Vagina (tissue), 2 donors: ENCODE measurements around the gene PPP2R5D. TPM values are rescaled to one million over a fixed set of nuclear protein-coding genes. Genes with fewer than 3 reads are reported as not detected.

Experiments
- DNase-seq, 2 donors: peaks; one replicate each; pipeline ENCODE4 v3.0.0-alpha.2; 2017; ENCODE audit errors: extremely low spot score in 2 of 2
- H3K27ac ChIP-seq: fragments of 200-600 bp; sonication (generic); one replicate; pipeline ENCODE4 v1.5.1; 2019
- H3K27me3 ChIP-seq: fragments of 200-600 bp; sonication (generic); one replicate; pipeline ENCODE4 v1.5.1; 2019
- H3K36me3 ChIP-seq, 2 donors: fragments of 200-600 bp; sonication (generic); one replicate each; pipeline ENCODE4 v1.5.1; 2017 to 2019
- H3K4me1 ChIP-seq: fragments of 200-600 bp; sonication (generic); one replicate; pipeline ENCODE4 v1.5.1; 2019
- H3K4me3 ChIP-seq, 2 donors: fragments of 200-600 bp; sonication (generic); 1 replicate in 1 of 2; 2 replicates in 1 of 2; pipeline ENCODE4 v1.5.1; 2016 to 2019
- H3K9me3 ChIP-seq: fragments of 200-600 bp; sonication (generic); one replicate; pipeline ENCODE4 v1.5.1; 2019
- POLR2A ChIP-seq, 2 donors: fragments of 450-650 bp; IDR thresholded peaks; one replicate each; pipeline ENCODE4 v1.6.1; 2017; ENCODE audit warnings: antibody characterized with exemption in 2 of 2, mild to moderate bottlenecking in 2 of 2, moderate library complexity in 2 of 2
- POLR2AphosphoS5 ChIP-seq, 2 donors: sonication (generic); formaldehyde crosslinking; IDR thresholded peaks; one replicate each; pipeline ENCODE4 v1.9.0; 2017; ENCODE audit warnings: antibody characterized with exemption in 2 of 2, mild to moderate bottlenecking in 2 of 2, low read depth in 1 of 2; ENCODE audit not compliant: insufficient read depth in 1 of 2
- intact Hi-C: fragments of 100-400 bp; cut with DNase I; formaldehyde crosslinking; loops from one replicate; pipeline ENCODE4 v1.15.1; 2023
- total RNA-seq: library from RNA; depleted of rRNA; stranded (reverse); fragments of >200 nt; gene quantifications from one replicate; pipeline ENCODE4 v1.2.3, GENCODE V29; 2016
- TF ChIP-seq, protein P1 (sequence below), 3 experiments: fragments of 450-650 bp in 2 of 3; fragments of 200-600 bp in 1 of 3; sonication (generic) in 1 of 3; IDR thresholded peaks; one replicate each; pipeline ENCODE4 v1.5.1; 2017 to 2019; ENCODE audit warnings: antibody characterized with exemption in 3 of 3, mild to moderate bottlenecking in 2 of 3, moderate library complexity in 2 of 3

The PPP2R5D gene
- total RNA-seq, 1 donor from 2014 or later, result 26.3 TPM

DNA sequence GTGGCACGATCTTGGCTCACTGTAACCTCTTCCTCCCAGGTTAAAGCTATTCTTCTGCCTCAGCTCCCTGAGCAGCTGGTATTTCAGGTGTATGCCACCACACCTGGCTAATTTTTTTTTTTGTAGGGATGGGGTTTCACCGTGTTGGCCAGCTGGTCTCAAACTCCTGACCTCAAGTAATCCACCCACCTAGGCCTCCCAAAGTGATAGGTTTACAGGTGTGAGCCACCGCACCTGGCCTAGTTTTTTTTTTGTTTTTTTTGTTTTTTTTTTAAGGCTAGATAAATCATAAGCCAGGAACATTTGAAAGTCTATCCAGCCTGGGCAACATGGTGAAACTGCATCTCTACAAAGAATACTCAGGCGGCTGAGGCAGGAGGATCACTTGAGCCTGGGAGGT is 48.0 kb downstream of the PPP2R5D start:
- Histone ChIP-seq H3K27me3 (no peaks in the 10 kb centered on the region), H3K4me3 (no peak overlapping the region), H3K36me3 (peaks cover 4 to 52% of the 10 kb centered on the region in 2 donors), H3K4me1 (no peaks in the 10 kb centered on the region), H3K9me3 (no peaks in the 10 kb centered on the region), H3K27ac (no peak overlapping the region)
- DNase-seq, result no peak
- intact Hi-C loops, result no loop called here
- no peak for TF ChIP-seq POLR2AphosphoS5 (IDR thresholded peaks at IDR 0.05; ENCODE audit: insufficient read depth in 1 of 2, low read depth in 1 of 2)
- TF ChIP-seq, protein P1, sequence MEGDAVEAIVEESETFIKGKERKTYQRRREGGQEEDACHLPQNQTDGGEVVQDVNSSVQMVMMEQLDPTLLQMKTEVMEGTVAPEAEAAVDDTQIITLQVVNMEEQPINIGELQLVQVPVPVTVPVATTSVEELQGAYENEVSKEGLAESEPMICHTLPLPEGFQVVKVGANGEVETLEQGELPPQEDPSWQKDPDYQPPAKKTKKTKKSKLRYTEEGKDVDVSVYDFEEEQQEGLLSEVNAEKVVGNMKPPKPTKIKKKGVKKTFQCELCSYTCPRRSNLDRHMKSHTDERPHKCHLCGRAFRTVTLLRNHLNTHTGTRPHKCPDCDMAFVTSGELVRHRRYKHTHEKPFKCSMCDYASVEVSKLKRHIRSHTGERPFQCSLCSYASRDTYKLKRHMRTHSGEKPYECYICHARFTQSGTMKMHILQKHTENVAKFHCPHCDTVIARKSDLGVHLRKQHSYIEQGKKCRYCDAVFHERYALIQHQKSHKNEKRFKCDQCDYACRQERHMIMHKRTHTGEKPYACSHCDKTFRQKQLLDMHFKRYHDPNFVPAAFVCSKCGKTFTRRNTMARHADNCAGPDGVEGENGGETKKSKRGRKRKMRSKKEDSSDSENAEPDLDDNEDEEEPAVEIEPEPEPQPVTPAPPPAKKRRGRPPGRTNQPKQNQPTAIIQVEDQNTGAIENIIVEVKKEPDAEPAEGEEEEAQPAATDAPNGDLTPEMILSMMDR (IDR thresholded peaks at IDR 0.05), result no peak
- no peak for TF ChIP-seq POLR2A (IDR thresholded peaks at IDR 0.05)

DNA sequence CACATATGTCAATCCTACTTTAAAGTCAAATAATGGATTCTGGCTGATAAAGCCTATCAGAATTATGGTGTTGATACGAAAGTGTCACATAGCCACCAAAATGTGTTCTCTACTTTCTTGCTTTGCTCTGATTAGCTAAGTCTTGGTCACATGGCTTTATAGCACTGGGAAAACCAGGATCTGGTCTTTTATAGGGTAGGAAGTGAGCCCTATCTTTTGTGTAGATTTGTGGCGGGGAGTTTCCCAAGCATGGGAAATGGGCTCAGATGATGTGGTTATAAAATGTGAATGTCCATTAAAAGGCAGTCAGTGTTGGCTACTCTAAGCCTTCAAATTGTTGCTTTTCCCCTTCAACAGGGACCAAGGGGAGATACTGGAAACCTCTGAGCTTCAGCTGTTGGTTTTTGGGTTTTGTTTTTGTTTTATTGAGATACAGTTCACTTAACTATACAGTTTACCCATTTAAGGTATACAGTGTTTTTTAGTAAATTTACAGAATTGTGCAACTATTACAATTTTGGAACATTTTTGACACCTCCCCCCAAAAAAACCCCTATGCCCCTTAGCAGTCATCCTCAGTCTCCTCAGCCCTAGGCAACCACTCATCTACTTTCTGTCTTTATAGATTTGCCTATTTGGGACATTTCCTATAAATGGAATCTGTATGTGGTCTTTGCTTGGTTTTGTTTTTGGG is 49.3 kb downstream of the PPP2R5D start:
- Histone ChIP-seq H3K27me3 (no peaks in the 10 kb centered on the region), H3K27ac (no peak overlapping the region), H3K9me3 (no peaks in the 10 kb centered on the region), H3K4me1 (no peaks in the 10 kb centered on the region), H3K4me3 (no peak overlapping the region), H3K36me3 (peaks cover 0 to 52% of the 10 kb centered on the region in 2 donors)
- intact Hi-C loops, result no loop called here
- TF ChIP-seq POLR2AphosphoS5 (IDR thresholded peaks at IDR 0.05; ENCODE audit: insufficient read depth in 1 of 2, low read depth in 1 of 2), result no peak
- TF ChIP-seq POLR2A (IDR thresholded peaks at IDR 0.05), result no peak
- TF ChIP-seq, protein P1 (IDR thresholded peaks at IDR 0.05), result no peak
- DNase-seq, result no peak

DNA sequence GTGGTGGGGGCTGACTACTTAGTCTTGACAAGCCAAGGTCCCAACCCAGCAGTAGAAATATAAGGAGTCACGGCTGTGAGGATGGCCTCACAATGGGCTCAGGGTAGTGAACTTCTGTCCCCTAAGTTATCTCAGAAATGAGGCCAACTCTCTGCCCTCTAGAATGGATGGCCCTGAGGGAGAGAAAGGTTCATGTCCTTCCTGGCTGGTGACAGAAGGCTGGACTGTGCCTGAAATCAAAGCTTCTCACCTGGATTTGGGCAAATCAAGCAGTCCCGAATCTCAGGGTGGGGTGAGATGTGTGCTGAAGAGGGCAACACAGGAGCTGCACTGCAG is 49.8 kb downstream of the PPP2R5D start:
- intact Hi-C loops, result no loop called here
- H3K4me3 ChIP-seq, result no peak overlapping the region
- no peak overlapping the region for H3K27ac ChIP-seq
- peaks cover 0 to 52% of the 10 kb centered on the region in 2 donors for H3K36me3 ChIP-seq
- TF ChIP-seq POLR2AphosphoS5 (IDR thresholded peaks at IDR 0.05; ENCODE audit: insufficient read depth in 1 of 2, low read depth in 1 of 2) (no peak), POLR2A (IDR thresholded peaks at IDR 0.05) (no peak)
- TF ChIP-seq, protein P1 (IDR thresholded peaks at IDR 0.05), result no peak
- no peaks in the 10 kb centered on the region for H3K27me3 ChIP-seq
- DNase-seq, result no peak
- no peaks in the 10 kb centered on the region for H3K4me1 ChIP-seq
- no peaks in the 10 kb centered on the region for H3K9me3 ChIP-seq

DNA sequence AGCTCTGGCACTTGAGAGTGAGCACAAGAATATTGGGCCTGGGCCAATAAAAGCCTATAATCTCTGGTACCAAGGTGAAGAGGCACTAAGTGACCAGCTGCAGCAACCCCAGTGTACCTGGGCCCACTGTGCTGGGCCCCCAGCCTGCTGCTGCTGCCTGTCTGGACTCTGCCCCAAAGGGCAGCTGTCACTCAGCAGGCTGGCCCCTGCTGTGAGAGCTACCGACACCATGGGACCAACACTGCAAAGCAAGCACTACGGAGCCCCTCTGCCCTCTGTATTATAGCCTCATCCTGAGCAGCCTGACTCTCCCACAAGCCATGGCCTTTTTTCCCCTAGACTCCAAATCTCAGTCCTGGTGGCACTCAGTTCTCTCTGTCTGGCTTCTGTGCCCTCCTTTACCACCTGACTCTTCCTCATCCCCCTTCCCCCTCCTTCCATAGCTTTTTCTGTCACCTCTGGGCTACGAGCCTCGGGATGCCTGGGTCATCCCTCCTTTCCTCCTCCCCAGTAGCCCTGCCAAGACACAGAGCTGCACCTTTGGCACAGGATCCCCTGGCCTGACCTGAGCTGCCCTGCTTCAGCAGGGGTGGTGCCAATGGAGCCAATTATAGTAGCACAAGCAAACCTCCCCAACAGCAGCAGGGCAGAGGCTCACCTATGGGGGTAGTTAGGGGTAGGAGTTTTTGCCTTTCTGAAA is 51.3 kb downstream of the PPP2R5D start:
- intact Hi-C loops, result no loop called here
- no peaks in the 10 kb centered on the region for H3K27me3 ChIP-seq
- no peaks in the 10 kb centered on the region for H3K4me1 ChIP-seq
- peaks cover 0 to 40% of the 10 kb centered on the region in 2 donors for H3K36me3 ChIP-seq
- no peak for DNase-seq
- TF ChIP-seq, protein P1 (IDR thresholded peaks at IDR 0.05), result no peak
- TF ChIP-seq POLR2AphosphoS5 (IDR thresholded peaks at IDR 0.05; ENCODE audit: insufficient read depth in 1 of 2, low read depth in 1 of 2) (no peak), POLR2A (IDR thresholded peaks at IDR 0.05) (no peak)
- H3K4me3 ChIP-seq, result no peak overlapping the region
- H3K27ac ChIP-seq, result no peak overlapping the region
- H3K9me3 ChIP-seq, result no peaks in the 10 kb centered on the region

DNA sequence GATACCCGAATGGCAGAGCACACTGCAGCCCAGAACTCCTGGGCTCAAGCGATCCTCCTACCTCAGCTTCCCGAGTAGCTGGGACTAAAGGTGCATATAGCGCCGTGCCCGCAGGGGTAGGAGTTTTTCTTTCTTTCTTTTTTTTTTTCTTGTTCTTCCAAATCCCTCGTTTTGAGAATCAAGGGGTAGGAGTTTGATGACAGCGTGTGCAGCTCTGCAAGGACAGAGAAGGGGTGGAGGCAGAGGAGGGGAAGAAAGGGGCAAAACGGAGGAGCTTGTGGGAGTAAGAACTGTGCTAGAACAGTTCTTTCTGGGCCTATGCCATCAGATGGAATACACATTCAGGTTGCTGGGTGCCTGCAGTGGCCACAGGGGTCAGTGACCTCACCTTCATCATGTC is 52.3 kb downstream of the PPP2R5D start:
- no peaks in the 10 kb centered on the region for H3K4me1 ChIP-seq
- DNase-seq, result no peak

More for the DNA sequence above, 52.3 kb downstream of the PPP2R5D start:
- intact Hi-C loops, result no loop called here
- Histone ChIP-seq H3K36me3 (peaks cover 0 to 40% of the 10 kb centered on the region in 2 donors), H3K27ac (no peak overlapping the region), H3K27me3 (no peaks in the 10 kb centered on the region), H3K4me3 (no peak overlapping the region), H3K9me3 (no peaks in the 10 kb centered on the region)
- TF ChIP-seq POLR2A (IDR thresholded peaks at IDR 0.05), result no peak
- TF ChIP-seq POLR2AphosphoS5 (IDR thresholded peaks at IDR 0.05; ENCODE audit: insufficient read depth in 1 of 2, low read depth in 1 of 2), result no peak
- TF ChIP-seq, protein P1 (IDR thresholded peaks at IDR 0.05), result no peak
